ENCODE measurements around the gene TOMM5.

Gene TOMM5

GRCh38 chr9:37562826-37563225, 29.6 kb downstream of the TOMM5 start:
- no peak overlapping the region for H3K4me2 ChIP-seq (ENCODE audit: low read depth, low read length, poor library complexity, severe bottlenecking)
- peaks cover 5% of the 10 kb centered on the region; the same call in 1 of the 2 replicates for H3K9me3 ChIP-seq (ENCODE audit: insufficient read depth, low read depth, low read length)
- peaks cover 26% of the 10 kb centered on the region; the same call in 1 of the 2 replicates for H3K79me2 ChIP-seq (ENCODE audit: insufficient read depth, low read length)
- no peaks in the 10 kb centered on the region for H3K27me3 ChIP-seq (ENCODE audit: insufficient read depth, low read length, poor library complexity, severe bottlenecking)
- no peaks in the 10 kb centered on the region for H3K4me1 ChIP-seq (ENCODE audit: insufficient read depth, low read length, poor library complexity, severe bottlenecking)
- H3K9me2 ChIP-seq (replicated peaks; ENCODE audit: low read depth, low read length) = no peaks in the 10 kb centered on the region
- no peak overlapping the region for H3K9ac ChIP-seq (ENCODE audit: low read depth, low read length, poor library complexity, severe bottlenecking)
- no peak overlapping the region for H3K4me3 ChIP-seq (ENCODE audit: low read length, poor library complexity, severe bottlenecking)
- no peaks in the 10 kb centered on the region for H3K36me3 ChIP-seq (ENCODE audit: insufficient read depth, low read length)
- H2AFZ ChIP-seq (ENCODE audit: low read length) = no peak overlapping the region
- no peak for TF ChIP-seq CTCF (conservative IDR thresholded peaks at IDR 0.05; ENCODE audit: low read length)
- H4K20me1 ChIP-seq (ENCODE audit: insufficient read depth, low read length, poor library complexity, severe bottlenecking) = no peaks in the 10 kb centered on the region
- H3F3A ChIP-seq (ENCODE audit: low read depth) = no peaks in the 10 kb centered on the region

GRCh38 chr9:37561682-37562081, 30.7 kb downstream of the TOMM5 start:
- no peaks in the 10 kb centered on the region for H3F3A ChIP-seq (ENCODE audit: low read depth)
- H3K9ac ChIP-seq (ENCODE audit: low read depth, low read length, poor library complexity, severe bottlenecking) = no peak overlapping the region
- peaks cover 26% of the 10 kb centered on the region; the same call in 1 of the 2 replicates for H3K79me2 ChIP-seq (ENCODE audit: insufficient read depth, low read length)
- H3K9me3 ChIP-seq (ENCODE audit: insufficient read depth, low read depth, low read length) = peaks cover 5% of the 10 kb centered on the region; the same call in 1 of the 2 replicates
- no peak overlapping the region for H2AFZ ChIP-seq (ENCODE audit: low read length)
- H3K27me3 ChIP-seq (ENCODE audit: insufficient read depth, low read length, poor library complexity, severe bottlenecking) = no peaks in the 10 kb centered on the region
- no peaks in the 10 kb centered on the region for H3K9me2 ChIP-seq (replicated peaks; ENCODE audit: low read depth, low read length)
- no peak overlapping the region for H3K4me3 ChIP-seq (ENCODE audit: low read length, poor library complexity, severe bottlenecking)
- no peaks in the 10 kb centered on the region for H3K4me1 ChIP-seq (ENCODE audit: insufficient read depth, low read length, poor library complexity, severe bottlenecking)
- no peaks in the 10 kb centered on the region for H3K36me3 ChIP-seq (ENCODE audit: insufficient read depth, low read length)
- no peaks in the 10 kb centered on the region for H4K20me1 ChIP-seq (ENCODE audit: insufficient read depth, low read length, poor library complexity, severe bottlenecking)
- TF ChIP-seq CTCF (conservative IDR thresholded peaks at IDR 0.05; ENCODE audit: low read length) (no peak), EZH2phosphoT487 (IDR thresholded peaks at IDR 0.05; ENCODE audit: borderline replicate concordance) (no peak)
- no peak overlapping the region for H3K4me2 ChIP-seq (ENCODE audit: low read depth, low read length, poor library complexity, severe bottlenecking)

- no peak overlapping the region for H3K4me2 ChIP-seq (ENCODE audit: low read depth, low read length, poor library complexity, severe bottlenecking)
- no peaks in the 10 kb centered on the region for H3K9me2 ChIP-seq (replicated peaks; ENCODE audit: low read depth, low read length)
- no peak overlapping the region for H2AFZ ChIP-seq (ENCODE audit: low read length)
- H3K79me2 ChIP-seq (ENCODE audit: insufficient read depth, low read length) = peaks cover 22% of the 10 kb centered on the region; the same call in 1 of the 2 replicates
- no peak for TF ChIP-seq EZH2phosphoT487 (IDR thresholded peaks at IDR 0.05; ENCODE audit: borderline replicate concordance)
- no peak for TF ChIP-seq CTCF (conservative IDR thresholded peaks at IDR 0.05; ENCODE audit: low read length)
- H3K27me3 ChIP-seq (ENCODE audit: insufficient read depth, low read length, poor library complexity, severe bottlenecking) = no peaks in the 10 kb centered on the region
- H3K36me3 ChIP-seq (ENCODE audit: insufficient read depth, low read length) = no peaks in the 10 kb centered on the region
- no peaks in the 10 kb centered on the region for H3F3A ChIP-seq (ENCODE audit: low read depth)
- H3K4me1 ChIP-seq (ENCODE audit: insufficient read depth, low read length, poor library complexity, severe bottlenecking) = no peaks in the 10 kb centered on the region
- no peak overlapping the region for H3K4me3 ChIP-seq (ENCODE audit: low read length, poor library complexity, severe bottlenecking)
- H4K20me1 ChIP-seq (ENCODE audit: insufficient read depth, low read length, poor library complexity, severe bottlenecking) = no peaks in the 10 kb centered on the region
- no peak overlapping the region for H3K9ac ChIP-seq (ENCODE audit: low read depth, low read length, poor library complexity, severe bottlenecking)
- H3K9me3 ChIP-seq (ENCODE audit: insufficient read depth, low read depth, low read length) = peaks cover 5% of the 10 kb centered on the region; the same call in 1 of the 2 replicates
These were observed 32.4 kb downstream of the TOMM5 start for GRCh38 chr9:37559855-37560592.
